Keratinocyte (primary cell): ENCODE measurements around the gene PYROXD2. TPM values are rescaled to one million over a fixed set of nuclear protein-coding genes. Genes with fewer than 3 reads are reported as not detected.

Source experiments
- DNase-seq: peaks from one replicate; pipeline ENCODE4 v3.0.0-alpha.2; 2011; ENCODE audit warnings: low read depth, missing footprints, low spot score
- FAIRE-seq: peaks from 2 replicates; lab custom pipeline; 2011; peaks lifted over from hg19 to GRCh38; lab: Jason Lieb, UNC
- H2AFZ ChIP-seq: 2 replicates; pipeline ENCODE4 v1.6.0; 2012; ENCODE audit warnings: low read length, control low read depth, inconsistent platforms; ENCODE audit not compliant: control insufficient read depth
- H3K27ac ChIP-seq: 2 replicates; pipeline ENCODE4 v1.5.1; 2011; ENCODE audit warnings: low read length; ENCODE audit not compliant: control insufficient read depth, insufficient read depth
- H3K27me3 ChIP-seq: 3 replicates; pipeline ENCODE4 v1.6.0; 2011; ENCODE audit warnings: low read length; ENCODE audit not compliant: control insufficient read depth, insufficient read depth; ENCODE audit errors: extremely low read depth
- H3K36me3 ChIP-seq, 2 experiments: 2 replicates in 1 of 2; 3 replicates in 1 of 2; pipeline ENCODE4 v1.5.1; 2011; ENCODE audit warnings: low read length in 2 of 2, mild to moderate bottlenecking in 1 of 2; ENCODE audit not compliant: control insufficient read depth in 2 of 2, insufficient read depth in 2 of 2; ENCODE audit errors: extremely low read depth in 1 of 2
- H3K4me1 ChIP-seq: 3 replicates; pipeline ENCODE4 v1.5.1; 2011; ENCODE audit warnings: low read length; ENCODE audit not compliant: control insufficient read depth, insufficient read depth; ENCODE audit errors: extremely low read depth
- H3K4me2 ChIP-seq: 3 replicates; pipeline ENCODE4 v1.6.0; 2011; ENCODE audit warnings: low read depth, low read length; ENCODE audit not compliant: control insufficient read depth, insufficient read depth; ENCODE audit errors: extremely low read depth
- H3K4me3 ChIP-seq, 3 experiments: fragments of 200-600 bp in 1 of 3; sonication (generic) in 1 of 3; 2 replicates in 2 of 3; 3 replicates in 1 of 3; pipeline ENCODE4 v1.5.1; 2011 to 2016; ENCODE audit warnings: low read length in 3 of 3, mild to moderate bottlenecking in 3 of 3, control low read depth in 2 of 3, inconsistent platforms in 1 of 3, low read depth in 1 of 3, mixed read lengths in 1 of 3, mixed run types in 1 of 3, moderate library complexity in 1 of 3; ENCODE audit not compliant: control insufficient read depth in 2 of 3, insufficient read depth in 2 of 3; ENCODE audit errors: extremely low read depth in 1 of 3
- H3K79me2 ChIP-seq: 2 replicates; pipeline ENCODE4 v1.6.0; 2012; ENCODE audit warnings: low read length; ENCODE audit not compliant: control insufficient read depth, insufficient read depth
- H3K9ac ChIP-seq: 3 replicates; pipeline ENCODE4 v1.6.0; 2011; ENCODE audit warnings: low read length; ENCODE audit not compliant: control insufficient read depth, insufficient read depth; ENCODE audit errors: extremely low read depth
- H3K9me1 ChIP-seq: 3 replicates; pipeline ENCODE4 v1.6.0; 2011; ENCODE audit warnings: low read length; ENCODE audit not compliant: control insufficient read depth, insufficient read depth; ENCODE audit errors: extremely low read depth
- H3K9me3 ChIP-seq: 2 replicates; pipeline ENCODE4 v1.5.1; 2012; ENCODE audit warnings: low read depth, low read length; ENCODE audit not compliant: control insufficient read depth
- H4K20me1 ChIP-seq: 3 replicates; pipeline ENCODE4 v1.6.0; 2011; ENCODE audit warnings: low read length; ENCODE audit not compliant: control insufficient read depth, insufficient read depth; ENCODE audit errors: extremely low read depth
- EZH2 ChIP-seq: IDR thresholded peaks from one replicate; pipeline ENCODE4 v1.6.1; 2012; ENCODE audit warnings: inconsistent platforms, mild to moderate bottlenecking, low read length, moderate library complexity
- dilution Hi-C: fragments of 300-500 bp; cut with MboI; formaldehyde crosslinking; loops from one replicate; pipeline ENCODE4 v1.7.0; 2020; ENCODE audit warnings: low sequenced_read_pairs; ENCODE audit not compliant: extremely low pct_ligation_motif_present
- polyA plus RNA-seq, 5 experiments: library from polyadenylated mRNA; depleted of rRNA in 3 of 5; stranded (reverse) in 3 of 5; stranded (forward) in 1 of 5; unstranded in 1 of 5; fragments of >200 nt; gene quantifications; 1 replicate in 1 of 5; 2 replicates in 3 of 5; 3 replicates in 1 of 5; pipeline versions ENCODE4 v1.2.1 to v1.2.3, GENCODE V29; 2011 to 2012; ENCODE audit warnings: missing spikeins in 2 of 5, low read depth in 1 of 5, low replicate concordance in 1 of 5
- TF ChIP-seq, protein P1 (sequence below), 3 experiments: IDR thresholded peaks in 1 of 3; conservative IDR thresholded peaks in 1 of 3; optimal IDR thresholded peaks in 1 of 3; 2 replicates in 2 of 3; 3 replicates in 1 of 3; pipeline versions ENCODE3 to v1.5.1; 2011; ENCODE audit warnings: low read length in 3 of 3, mild to moderate bottlenecking in 3 of 3, moderate library complexity in 2 of 3, control low read depth in 1 of 3, inconsistent platforms in 1 of 3; ENCODE audit not compliant: insufficient read depth in 2 of 3; ENCODE audit errors: extremely low read depth in 1 of 3

The PYROXD2 gene
- polyA plus RNA-seq, 1 donor (not counting 4 experiments of a cell fraction or from before 2014, with no cell fraction given), result 4.4 TPM

DNA sequence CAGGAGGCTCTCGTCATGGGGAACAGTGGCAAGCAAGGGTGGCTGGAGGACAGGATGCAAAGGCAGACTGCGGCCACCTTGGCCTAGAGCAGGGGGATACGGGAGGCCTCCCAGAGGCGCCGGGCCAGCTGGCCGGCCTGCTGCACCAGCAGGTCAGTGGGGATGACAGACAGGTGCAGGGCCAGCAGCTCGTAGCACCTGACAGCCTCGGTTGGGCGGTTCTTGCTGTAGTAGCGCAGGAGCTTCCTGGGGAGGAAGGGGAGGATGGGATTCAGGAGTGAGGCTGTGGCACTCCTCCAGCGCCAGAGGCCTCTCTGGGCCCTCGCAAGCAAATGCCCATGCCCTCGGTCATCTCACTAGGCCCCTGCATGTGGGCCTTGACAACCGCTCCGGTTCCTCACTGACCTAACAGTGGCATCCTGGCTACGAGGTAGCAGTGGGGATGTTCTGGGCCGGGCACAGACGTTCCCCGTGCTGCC lies 2.5 kb upstream of the PYROXD2 start:
- no peaks in the 10 kb centered on the region for H4K20me1 ChIP-seq
- no peaks in the 10 kb centered on the region for H3K9me3 ChIP-seq
- no peaks in the 10 kb centered on the region for H3K27me3 ChIP-seq
- H3K9ac ChIP-seq, result no peak overlapping the region
- peaks cover 15% of the 10 kb centered on the region for H3K4me1 ChIP-seq
- H3K27ac ChIP-seq, result no peak overlapping the region
- H3K4me3 ChIP-seq, result no peak overlapping the region
- no peaks in the 10 kb centered on the region for H3K9me1 ChIP-seq
- H3K4me2 ChIP-seq, result no peak overlapping the region
- DNase-seq (no peak), FAIRE-seq (no peak)
- TF ChIP-seq EZH2, result no peak
- TF ChIP-seq, protein P1, sequence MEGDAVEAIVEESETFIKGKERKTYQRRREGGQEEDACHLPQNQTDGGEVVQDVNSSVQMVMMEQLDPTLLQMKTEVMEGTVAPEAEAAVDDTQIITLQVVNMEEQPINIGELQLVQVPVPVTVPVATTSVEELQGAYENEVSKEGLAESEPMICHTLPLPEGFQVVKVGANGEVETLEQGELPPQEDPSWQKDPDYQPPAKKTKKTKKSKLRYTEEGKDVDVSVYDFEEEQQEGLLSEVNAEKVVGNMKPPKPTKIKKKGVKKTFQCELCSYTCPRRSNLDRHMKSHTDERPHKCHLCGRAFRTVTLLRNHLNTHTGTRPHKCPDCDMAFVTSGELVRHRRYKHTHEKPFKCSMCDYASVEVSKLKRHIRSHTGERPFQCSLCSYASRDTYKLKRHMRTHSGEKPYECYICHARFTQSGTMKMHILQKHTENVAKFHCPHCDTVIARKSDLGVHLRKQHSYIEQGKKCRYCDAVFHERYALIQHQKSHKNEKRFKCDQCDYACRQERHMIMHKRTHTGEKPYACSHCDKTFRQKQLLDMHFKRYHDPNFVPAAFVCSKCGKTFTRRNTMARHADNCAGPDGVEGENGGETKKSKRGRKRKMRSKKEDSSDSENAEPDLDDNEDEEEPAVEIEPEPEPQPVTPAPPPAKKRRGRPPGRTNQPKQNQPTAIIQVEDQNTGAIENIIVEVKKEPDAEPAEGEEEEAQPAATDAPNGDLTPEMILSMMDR (optimal IDR thresholded peaks at IDR 0.05 in 1 of 3, IDR thresholded peaks at IDR 0.05 in 1 of 3, conservative IDR thresholded peaks at IDR 0.05 in 1 of 3; ENCODE audit: extremely low read depth in 1 of 3, insufficient read depth in 2 of 3, low read length in 3 of 3), result no peak
- H3K79me2 ChIP-seq, result no peaks in the 10 kb centered on the region
- dilution Hi-C loops, result no loop called here
- H3K36me3 ChIP-seq, result peaks cover 0 to 17% of the 10 kb centered on the region in 2 experiments
- H2AFZ ChIP-seq, result no peak overlapping the region

DNA sequence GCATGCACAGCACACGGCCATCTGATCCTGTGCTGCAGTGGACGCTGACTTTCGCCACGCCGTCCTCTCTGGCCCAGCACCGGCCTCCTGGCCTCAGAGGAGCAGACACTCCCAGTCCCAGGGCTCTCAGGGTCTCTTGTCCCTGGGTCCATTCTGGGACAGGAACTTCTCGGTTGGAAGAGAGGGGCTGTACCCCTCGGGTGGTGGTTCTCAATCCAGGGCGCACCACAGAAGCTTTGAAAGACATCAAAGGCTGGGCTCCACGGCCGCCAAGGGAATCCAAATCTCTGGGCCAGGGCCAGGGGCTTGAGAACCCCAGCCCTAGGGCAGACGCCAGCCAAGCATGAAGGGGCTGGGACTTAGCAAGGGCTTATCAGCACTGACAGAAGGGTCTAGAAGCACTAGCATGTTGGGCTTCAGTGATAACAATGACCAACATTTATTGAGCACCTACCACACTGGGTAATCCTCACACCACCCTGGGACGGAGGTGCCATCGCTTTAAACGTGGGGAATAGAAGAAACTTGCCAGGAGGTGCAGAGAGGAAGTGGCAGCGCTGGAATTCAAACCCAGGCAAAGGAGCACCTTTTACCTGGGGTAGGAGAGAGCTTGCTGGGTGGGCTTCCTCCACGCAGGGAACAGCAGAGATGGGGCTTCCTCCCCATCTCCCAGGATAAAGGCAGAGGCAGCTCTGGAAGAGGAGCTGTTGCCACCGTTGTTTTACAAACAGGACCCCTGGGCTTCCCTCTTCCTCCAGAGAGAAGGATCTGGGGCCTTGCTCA lies 1.8 kb upstream of the PYROXD2 start:
- Histone ChIP-seq H3K27ac (no peak overlapping the region), H3K4me2 (no peak overlapping the region), H3K9me3 (no peaks in the 10 kb centered on the region), H3K9ac (no peak overlapping the region), H4K20me1 (no peaks in the 10 kb centered on the region), H2AFZ (no peak overlapping the region), H3K79me2 (no peaks in the 10 kb centered on the region), H3K4me3 (no peak overlapping the region), H3K9me1 (no peaks in the 10 kb centered on the region), H3K36me3 (peaks cover 0 to 14% of the 10 kb centered on the region in 2 experiments), H3K27me3 (no peaks in the 10 kb centered on the region), H3K4me1 (peaks cover 15% of the 10 kb centered on the region)
- dilution Hi-C loops, result no loop called here
- DNase-seq (no peak), FAIRE-seq (no peak)
- no peak for TF ChIP-seq EZH2
- TF ChIP-seq, protein P1 (optimal IDR thresholded peaks at IDR 0.05 in 1 of 3, IDR thresholded peaks at IDR 0.05 in 1 of 3, conservative IDR thresholded peaks at IDR 0.05 in 1 of 3; ENCODE audit: extremely low read depth in 1 of 3, insufficient read depth in 2 of 3, low read length in 3 of 3), result no peak
